Ishikawa (cell line): ENCODE results near the gene SOX10.

Experiments
- CEBPB ChIP-seq: IDR thresholded peaks from 2 replicates; pipeline ENCODE4 v1.6.1; 2012
- CREB1 ChIP-seq: IDR thresholded peaks from 2 replicates; pipeline ENCODE4 v1.6.1; 2012; ENCODE audit warnings: low read depth
- EGR1 ChIP-seq: IDR thresholded peaks from 2 replicates; pipeline ENCODE4 v1.6.1; 2012
- EP300 ChIP-seq: IDR thresholded peaks from 2 replicates; pipeline ENCODE4 v1.6.1; 2012; ENCODE audit warnings: borderline replicate concordance
- FOXM1 ChIP-seq: IDR thresholded peaks from 2 replicates; pipeline ENCODE4 v1.6.1; 2012; ENCODE audit warnings: low read depth, borderline replicate concordance
- MAX ChIP-seq: IDR thresholded peaks from 2 replicates; pipeline ENCODE4 v1.6.1; 2012
- NFIC ChIP-seq: IDR thresholded peaks from 2 replicates; pipeline ENCODE4 v1.6.1; 2012
- RAD21 ChIP-seq: IDR thresholded peaks from 2 replicates; pipeline ENCODE4 v1.6.1; 2012; ENCODE audit warnings: low read depth
- TAF1 ChIP-seq: IDR thresholded peaks from 2 replicates; pipeline ENCODE4 v1.6.1; 2012; ENCODE audit warnings: low read depth, mild to moderate bottlenecking
- TCF12 ChIP-seq: IDR thresholded peaks from 2 replicates; pipeline ENCODE4 v1.6.1; 2012; ENCODE audit warnings: low read depth
- TEAD4 ChIP-seq: IDR thresholded peaks from 2 replicates; pipeline ENCODE4 v1.6.1; 2012
- USF1 ChIP-seq: IDR thresholded peaks from 2 replicates; pipeline ENCODE4 v1.6.1; 2012
- YY1 ChIP-seq: IDR thresholded peaks from 2 replicates; pipeline ENCODE4 v1.6.1; 2012; ENCODE audit warnings: low read depth
- ZBTB7A ChIP-seq: IDR thresholded peaks from 2 replicates; pipeline ENCODE4 v1.6.1; 2012; ENCODE audit warnings: low read depth
- TF ChIP-seq, protein P1 (sequence below): IDR thresholded peaks from 2 replicates; pipeline ENCODE4 v1.6.1; 2012; ENCODE audit warnings: low read depth, mild to moderate bottlenecking

SOX10 gene

GRCh38 chr22:37967147-37967546, 17.2 kb downstream of the SOX10 start:
- TF ChIP-seq TEAD4 (no peak), EP300 (no peak), CEBPB (no peak), YY1 (no peak), EGR1 (no peak), ZBTB7A (no peak), USF1 (no peak), FOXM1 (no peak), MAX (no peak), RAD21 (no peak), CREB1 (no peak)

DNA sequence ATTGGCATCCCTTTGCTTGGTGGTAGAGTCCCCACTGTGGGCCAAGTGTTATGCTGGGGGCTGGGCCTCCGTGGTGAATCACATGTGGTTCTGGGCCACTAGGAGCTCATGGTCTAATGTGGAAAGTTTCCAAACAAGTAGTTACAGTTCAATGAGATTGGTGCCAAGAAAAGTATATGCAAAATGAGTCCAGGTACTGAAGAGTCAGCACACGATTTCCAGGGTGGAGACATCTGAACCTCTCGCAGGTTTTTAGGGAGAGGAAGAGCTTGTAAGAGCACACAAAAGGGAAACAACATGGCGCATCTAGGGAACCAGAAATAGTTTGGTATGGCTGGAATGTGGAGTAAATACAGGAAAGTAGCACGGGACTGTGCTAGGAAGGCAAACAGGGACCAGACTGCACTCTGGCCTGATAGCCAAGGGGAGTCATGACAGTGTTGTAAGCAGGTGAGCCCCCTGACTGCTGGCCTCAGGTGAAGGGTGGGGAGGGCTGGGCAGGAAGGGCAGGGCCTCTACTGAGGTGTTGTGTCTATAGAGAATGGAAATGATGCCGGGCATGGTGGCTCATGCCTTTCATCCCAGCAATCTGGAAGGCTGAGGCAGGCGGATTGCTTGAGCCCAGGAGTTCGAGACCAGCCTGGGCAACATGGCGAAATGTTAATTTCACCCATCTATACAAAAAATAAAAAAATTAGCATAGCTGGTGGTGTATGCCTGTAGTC, 18.3 kb downstream of the SOX10 start:
- TF ChIP-seq YY1 = no peak
- no peak for TF ChIP-seq CREB1
- no peak for TF ChIP-seq MAX
- no peak for TF ChIP-seq FOXM1
- no peak for TF ChIP-seq TAF1
- TF ChIP-seq EP300 = no peak
- TF ChIP-seq, protein P1, sequence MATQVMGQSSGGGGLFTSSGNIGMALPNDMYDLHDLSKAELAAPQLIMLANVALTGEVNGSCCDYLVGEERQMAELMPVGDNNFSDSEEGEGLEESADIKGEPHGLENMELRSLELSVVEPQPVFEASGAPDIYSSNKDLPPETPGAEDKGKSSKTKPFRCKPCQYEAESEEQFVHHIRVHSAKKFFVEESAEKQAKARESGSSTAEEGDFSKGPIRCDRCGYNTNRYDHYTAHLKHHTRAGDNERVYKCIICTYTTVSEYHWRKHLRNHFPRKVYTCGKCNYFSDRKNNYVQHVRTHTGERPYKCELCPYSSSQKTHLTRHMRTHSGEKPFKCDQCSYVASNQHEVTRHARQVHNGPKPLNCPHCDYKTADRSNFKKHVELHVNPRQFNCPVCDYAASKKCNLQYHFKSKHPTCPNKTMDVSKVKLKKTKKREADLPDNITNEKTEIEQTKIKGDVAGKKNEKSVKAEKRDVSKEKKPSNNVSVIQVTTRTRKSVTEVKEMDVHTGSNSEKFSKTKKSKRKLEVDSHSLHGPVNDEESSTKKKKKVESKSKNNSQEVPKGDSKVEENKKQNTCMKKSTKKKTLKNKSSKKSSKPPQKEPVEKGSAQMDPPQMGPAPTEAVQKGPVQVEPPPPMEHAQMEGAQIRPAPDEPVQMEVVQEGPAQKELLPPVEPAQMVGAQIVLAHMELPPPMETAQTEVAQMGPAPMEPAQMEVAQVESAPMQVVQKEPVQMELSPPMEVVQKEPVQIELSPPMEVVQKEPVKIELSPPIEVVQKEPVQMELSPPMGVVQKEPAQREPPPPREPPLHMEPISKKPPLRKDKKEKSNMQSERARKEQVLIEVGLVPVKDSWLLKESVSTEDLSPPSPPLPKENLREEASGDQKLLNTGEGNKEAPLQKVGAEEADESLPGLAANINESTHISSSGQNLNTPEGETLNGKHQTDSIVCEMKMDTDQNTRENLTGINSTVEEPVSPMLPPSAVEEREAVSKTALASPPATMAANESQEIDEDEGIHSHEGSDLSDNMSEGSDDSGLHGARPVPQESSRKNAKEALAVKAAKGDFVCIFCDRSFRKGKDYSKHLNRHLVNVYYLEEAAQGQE = no peak
- no peak for TF ChIP-seq USF1
- no peak for TF ChIP-seq ZBTB7A
- TF ChIP-seq CEBPB = no peak
- no peak for TF ChIP-seq TEAD4
- TF ChIP-seq RAD21 = no peak
- TF ChIP-seq EGR1 = no peak
- TF ChIP-seq NFIC = no peak
- TF ChIP-seq TCF12 = no peak

DNA sequence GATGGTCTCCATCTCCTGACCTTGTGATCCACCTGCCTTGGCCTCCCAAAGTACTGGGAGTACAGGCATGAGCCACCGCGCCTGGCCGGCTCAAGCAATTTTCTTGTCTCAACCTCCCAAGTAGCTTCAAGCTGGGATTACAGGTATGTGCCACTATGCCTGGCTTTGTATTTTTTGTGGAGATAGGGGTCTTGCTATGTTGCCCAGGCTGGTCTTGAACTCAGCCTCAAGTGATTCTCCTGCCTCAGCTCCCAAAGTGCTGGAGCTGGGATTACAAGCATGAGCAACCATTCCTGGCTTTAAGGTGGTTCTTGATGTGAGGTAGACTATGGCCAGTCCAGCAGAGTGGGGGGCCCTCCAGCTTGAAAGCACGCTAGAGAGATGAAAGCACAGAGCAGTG, 23.3 kb downstream of the SOX10 start:
- TF ChIP-seq TEAD4 (no peak), FOXM1 (no peak), RAD21 (no peak), NFIC (no peak), EP300 (no peak), YY1 (no peak)

DNA sequence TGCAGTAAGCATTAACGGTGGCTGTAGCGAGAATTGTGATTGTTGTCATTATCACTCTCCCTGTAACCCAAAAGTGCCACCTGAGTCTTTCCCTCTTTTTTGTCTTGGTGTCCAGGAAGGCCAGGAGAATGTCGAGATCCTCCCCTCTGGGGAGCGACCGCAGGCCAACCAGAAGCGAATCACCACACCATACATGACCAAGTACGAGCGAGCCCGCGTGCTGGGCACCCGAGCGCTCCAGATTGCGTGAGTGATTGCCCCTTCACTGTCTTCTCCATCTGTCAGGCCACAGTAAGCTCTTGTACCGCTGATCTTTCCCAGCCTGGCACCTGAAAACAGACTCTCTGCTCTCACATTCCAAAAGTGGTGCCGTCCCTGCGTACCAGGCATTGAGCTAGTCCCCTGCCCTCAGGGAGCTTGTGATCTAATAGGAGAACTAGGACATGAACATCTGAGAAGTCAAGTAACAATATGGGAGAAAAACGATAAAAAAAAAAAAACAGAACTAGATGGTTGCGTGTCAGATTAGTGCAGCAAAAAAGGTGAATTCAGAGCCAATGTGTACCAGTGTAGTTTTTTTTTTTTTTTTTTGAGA, 25.0 kb downstream of the SOX10 start:
- TF ChIP-seq, protein P1 = no peak
- TF ChIP-seq TEAD4 (no peak), EGR1 (no peak), NFIC (no peak), TAF1 (no peak), YY1 (no peak)

DNA sequence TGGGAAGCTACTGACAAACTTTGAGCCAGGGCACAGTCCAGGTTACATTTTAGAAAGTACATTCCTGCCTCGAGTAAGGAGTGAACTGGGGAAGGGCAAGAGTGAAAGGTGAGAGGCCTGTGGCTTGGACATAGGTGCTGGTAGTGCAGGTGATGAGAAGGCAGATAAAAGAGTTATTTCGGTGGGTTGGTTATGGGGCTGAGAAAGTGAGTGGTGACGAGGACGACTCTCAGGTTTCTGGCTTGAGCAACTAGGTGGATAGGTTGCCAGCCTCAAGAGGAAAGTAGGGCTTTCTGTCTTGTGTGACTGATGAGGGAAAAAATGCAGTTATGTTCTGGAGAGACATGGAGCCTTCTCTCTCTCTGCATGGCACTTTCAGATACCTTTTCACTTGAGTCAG, 27.1 kb downstream of the SOX10 start:
- TF ChIP-seq NFIC = no peak

GRCh38 chr22:37954686-37955085, 29.7 kb downstream of the SOX10 start:
- TF ChIP-seq ZBTB7A (no peak), EP300 (no peak), TCF12 (no peak), TAF1 (no peak), EGR1 (no peak), FOXM1 (no peak), CREB1 (no peak), NFIC (no peak), TEAD4 (no peak), CEBPB (no peak), YY1 (no peak), RAD21 (no peak), USF1 (no peak), MAX (no peak)
- TF ChIP-seq, protein P1 = no peak
